NCI-H748 treated with DMSO at 0.1 percent for 48 hours (cell line): ENCODE data around the gene HMCN2.

Experiments used
- DNase-seq: peaks from one replicate; lab custom pipeline; 2025; lab: John Stamatoyannopoulos, UW

HMCN2 gene

DNA sequence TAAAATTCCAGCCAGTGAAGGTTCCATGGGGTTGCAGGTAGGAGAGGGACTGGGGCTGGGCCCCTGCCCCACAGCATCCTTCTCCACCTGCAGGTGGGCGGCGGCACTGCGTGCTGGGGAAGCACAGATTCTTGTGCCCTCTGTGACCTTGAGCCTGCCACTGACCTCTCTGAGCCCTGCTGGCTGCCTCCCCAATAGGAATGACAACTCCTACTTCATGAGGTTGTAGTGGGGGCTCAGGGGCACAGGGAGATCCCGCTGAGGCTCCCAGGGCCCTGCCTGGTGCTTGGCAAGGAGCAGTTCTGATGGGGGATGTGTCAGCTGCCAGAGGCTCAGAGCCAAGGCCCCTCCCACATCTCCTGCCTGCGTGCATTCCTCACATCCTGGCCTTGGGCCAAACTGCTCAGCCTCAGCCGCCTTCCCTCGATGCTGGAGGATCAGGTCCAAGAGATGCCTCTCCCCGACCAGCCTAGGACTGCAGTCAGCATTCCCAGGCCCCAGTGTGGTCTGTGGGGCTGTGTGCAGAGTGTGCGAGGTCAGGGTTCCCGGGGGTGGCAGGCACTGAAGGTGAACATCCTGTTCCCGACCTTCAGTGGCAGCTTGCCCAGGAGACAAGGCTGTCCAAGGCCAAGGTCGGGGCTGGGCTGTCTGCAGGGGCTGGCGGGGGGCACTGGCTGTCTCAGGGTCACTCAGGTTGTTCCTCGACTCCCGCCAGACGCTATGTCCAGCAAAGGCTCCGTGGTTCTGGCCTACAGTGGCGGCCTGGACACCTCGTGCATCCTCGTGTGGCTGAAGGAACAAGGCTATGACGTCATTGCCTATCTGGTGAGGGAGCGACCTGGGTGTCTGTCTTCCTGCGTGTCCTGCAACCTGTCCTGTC, 186.2 kb downstream of the HMCN2 start:
- peak; percentile 68 for DNase-seq

- DNase-seq = no peak
These were observed 187.3 kb downstream of the HMCN2 start for GRCh38 chr9:130452835-130453234.

DNA sequence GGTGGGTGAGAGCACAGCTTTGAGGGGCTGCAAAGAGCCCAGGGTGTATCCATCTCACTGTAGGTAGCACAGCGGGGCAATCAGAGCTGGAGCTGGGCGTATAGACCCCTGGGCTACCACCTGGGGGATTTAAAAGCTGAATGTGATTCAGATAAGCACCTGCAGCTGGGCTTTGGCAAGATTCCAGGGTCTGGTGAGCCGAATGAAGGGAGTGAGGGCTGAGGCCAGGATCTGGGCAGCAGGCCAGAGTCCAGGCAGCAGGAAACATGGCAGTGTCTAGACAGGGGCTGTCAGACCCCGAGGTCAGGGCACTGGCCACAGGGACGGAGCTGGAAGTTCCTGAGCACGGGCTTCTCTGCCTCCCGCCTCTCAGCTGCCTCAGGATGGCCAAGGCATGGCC, 187.9 kb downstream of the HMCN2 start:
- peak; percentile 48 for DNase-seq

GRCh38 chr9:130454096-130454811, 188.7 kb downstream of the HMCN2 start:
- no peak for DNase-seq

- DNase-seq = no peak
These were observed 189.3 kb downstream of the HMCN2 start for GRCh38 chr9:130454812-130455325.

DNA sequence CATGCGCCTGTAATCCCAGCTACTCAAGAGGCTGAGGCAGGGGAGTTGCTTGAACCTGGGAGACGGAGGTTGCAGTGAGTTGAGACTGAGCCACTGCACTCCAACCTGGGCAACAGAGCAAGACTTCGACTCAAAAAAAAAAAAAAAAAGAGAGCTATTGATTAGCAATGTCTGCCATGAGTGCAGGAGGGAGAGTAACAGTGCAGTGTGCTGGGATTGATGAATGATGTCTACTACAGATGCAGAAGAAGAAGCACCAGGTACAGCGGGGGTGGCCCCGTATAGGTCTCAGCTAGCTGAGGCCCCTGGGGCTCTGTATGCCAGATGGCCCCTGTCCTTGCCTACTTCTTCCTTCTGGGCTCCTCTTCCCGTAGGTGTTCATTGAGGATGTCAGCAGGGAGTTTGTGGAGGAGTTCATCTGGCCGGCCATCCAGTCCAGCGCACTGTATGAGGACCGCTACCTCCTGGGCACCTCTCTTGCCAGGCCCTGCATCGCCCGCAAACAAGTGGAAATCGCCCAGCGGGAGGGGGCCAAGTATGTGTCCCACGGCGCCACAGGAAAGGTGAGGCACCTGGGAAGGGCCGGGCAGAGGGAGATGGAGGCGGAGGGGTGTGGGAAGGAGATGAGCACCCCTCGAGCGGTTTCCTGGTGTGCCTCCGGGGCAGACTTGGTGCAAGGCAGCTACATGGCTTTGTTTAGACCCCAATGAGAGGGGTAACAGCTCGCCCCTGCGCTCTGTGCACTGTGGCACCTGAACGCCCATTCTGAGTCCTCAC, 192.7 kb downstream of the HMCN2 start:
- DNase-seq = no peak

DNA sequence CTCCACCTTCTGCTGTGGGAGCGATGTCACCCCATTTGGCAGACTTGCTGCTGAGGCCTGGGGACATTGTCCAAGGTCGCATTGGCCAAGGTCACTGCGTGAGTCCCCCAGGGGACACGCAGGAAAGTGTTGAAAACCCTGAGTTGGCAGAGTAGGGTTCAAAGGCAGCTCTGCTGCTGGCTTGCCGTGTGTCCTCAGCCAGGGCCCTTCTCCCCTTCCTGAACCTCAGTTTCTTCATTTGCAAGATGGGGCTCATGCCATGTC, 193.2 kb downstream of the HMCN2 start:
- DNase-seq = no peak

DNA sequence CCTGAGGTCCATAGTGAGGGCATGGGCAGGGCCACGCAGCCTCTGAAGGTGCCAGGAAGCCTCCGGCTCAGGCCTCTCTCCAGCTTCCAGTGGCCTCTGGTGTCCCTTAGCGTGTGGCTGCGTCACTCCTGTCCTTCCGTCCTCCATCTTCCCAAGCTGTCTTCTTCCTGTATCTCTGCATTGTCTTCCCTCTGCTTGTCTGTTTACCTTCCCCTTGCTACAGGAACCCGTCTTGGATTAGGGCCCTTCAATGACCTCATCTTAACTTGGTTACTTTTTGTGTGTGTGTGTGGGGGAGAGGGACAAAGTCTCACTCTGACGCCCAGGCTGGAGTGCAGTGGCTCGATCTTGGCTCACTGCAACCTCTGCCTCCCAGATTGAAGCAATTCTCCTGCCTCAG, 193.6 kb downstream of the HMCN2 start:
- DNase-seq = no peak

DNA sequence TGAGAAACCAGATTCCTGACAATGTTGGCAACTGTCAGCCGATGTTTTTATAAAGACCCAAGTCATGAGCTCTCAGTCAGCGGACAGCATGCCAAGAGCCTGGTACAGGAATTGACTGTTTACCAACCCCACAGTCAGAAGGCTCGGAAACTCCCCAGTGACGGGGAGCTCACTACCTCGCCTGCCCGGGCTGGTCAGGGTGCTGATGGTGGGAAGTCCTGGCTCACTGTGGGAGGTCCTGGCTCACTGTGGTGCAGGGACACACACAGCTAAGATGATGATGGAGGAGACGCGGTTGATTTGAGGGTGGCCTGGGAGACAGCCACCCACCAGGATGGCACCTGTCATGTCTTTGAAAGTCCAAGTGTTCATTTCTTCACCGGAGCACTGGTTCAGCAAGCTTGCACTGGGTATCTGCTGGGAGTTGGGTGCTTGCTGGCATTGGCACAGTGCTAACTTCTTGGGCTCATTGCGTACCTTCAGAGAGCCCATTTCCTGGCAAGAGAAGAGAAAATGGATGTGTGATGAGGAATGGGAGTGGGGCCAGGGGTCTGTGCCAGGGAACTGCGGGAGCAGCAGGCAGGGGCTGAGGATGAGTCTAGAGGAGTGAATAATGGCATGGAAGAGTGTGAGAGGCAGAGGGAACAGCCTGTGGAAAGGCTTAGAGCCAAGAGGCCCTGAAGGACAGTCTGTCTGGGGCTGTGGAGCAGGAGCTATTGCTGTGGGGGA, 194.5 kb downstream of the HMCN2 start:
- DNase-seq = no peak

DNA sequence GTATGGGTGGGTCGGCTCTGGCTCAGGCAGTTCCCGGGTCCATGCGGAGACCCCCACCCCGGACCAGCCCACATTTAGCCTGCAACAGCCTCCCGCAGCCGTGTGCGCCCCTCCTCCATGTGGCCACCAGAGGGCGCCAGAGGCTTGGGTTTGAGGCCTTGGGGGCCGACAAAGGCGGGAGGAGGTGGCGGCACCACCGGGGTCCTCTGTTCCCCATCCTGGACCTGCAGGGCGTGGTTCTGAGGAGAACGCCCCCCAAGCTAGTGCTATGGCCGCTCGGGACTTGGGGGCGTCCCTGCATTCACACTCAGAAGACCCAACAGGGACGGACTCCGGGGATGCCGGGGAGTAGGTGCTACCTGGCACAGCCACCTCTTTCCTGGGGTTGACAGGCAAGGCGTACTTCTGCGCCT, 195.7 kb downstream of the HMCN2 start:
- peak; percentile 30 for DNase-seq

- no peak for DNase-seq
These were observed 196.2 kb downstream of the HMCN2 start for GRCh38 chr9:130461731-130462130.

- DNase-seq = no peak
These were observed 197.4 kb downstream of the HMCN2 start for GRCh38 chr9:130462685-130463540.

DNA sequence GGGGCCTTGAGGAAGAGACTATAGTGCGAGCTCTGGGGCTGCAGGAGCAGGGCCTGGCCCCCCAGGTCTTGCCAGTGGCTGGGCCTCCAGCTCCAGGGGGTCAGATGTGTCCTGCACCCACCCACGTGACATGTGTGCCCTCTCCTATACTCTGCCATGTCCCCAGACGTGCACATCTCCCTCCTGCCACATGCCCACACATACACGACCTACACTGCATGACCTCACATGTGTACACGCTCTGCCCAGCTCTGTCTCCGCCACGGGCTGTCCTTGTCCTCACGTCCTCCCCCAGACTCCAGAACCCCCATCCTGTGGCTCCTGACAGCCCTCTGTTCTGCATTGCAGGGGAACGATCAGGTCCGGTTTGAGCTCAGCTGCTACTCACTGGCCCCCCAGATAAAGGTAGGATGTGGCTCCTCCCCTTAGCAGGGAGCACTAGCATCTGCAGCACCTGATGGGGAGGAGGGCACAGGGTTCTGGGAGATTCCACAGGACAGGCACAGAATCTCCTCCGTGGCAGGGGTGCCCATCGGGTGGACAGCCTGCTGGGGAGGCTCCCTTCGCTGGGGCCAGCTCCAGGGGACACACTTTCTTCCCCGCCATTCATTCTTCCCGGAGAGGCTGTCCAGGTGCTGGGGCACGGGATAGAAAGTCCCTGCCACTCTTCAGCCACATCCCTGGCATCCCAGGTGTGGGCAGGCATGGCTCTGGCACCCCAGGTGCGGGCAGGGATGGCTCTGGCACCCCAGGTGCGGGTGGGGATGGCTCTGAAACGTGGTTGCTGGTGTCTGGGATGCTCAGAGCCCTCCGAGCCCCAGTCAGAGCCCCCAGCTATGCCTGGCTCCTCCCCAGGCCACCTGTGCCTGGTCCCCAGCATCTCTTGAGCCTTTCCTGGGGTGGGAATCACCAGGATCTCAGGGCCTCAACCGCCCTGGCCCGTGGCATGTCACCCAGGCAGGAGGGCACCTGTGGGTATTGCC, 198.5 kb downstream of the HMCN2 start:
- no peak for DNase-seq

GRCh38 chr9:130465383-130466096, 200.0 kb downstream of the HMCN2 start:
- no peak for DNase-seq

DNA sequence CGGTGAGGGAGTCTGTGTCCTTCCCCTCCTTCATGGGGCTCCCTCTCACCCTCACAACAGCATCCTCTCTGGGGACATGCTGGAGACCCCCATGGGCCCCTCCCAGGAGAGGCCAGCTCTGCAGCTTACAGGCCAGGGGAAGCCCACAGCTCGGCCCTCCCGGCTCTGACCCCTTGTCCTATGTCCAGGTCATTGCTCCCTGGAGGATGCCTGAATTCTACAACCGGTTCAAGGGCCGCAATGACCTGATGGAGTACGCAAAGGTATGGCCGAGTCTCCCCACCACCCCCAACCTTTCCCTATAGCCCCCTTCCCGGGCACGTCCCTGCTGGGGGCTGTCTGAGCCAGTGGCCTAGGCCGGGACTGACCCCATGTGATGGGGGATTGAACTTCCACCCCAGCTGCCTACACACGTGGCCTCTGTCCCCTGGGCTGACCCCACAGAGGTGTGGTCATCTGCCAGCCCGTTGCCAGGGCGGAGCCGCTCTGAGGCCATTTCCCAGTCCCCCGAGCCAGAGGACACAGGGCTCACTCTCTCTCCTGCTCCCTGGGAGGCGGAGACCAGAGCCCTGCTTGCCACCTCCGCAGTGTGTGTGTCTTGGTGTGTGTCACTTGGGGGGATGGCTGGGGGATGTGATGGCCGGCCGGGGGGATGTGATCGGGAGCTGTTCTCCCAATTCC, 201.1 kb downstream of the HMCN2 start:
- DNase-seq = no peak

- DNase-seq = peak; percentile 49
These were observed 201.8 kb downstream of the HMCN2 start for GRCh38 chr9:130467316-130467715.

DNA sequence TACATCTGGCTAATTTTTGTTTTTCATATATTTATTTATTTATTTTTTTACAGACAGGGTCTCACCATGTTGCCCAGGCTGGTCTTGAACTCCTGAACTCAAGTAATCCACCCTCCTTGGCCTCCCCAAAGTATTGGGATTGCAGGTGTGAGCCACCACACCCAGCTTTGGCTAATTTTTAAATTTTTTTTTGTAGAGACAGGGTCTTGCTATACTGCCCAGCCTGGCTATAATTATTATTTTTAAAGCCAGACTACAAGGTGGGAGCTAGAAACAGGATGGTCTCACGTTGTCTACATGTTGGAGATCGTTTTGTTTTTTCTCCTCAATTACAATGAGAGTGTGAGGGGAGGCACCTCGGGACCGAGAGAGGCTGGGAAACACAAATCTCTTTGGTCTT, 203.0 kb downstream of the HMCN2 start:
- DNase-seq = no peak

GRCh38 chr9:130470269-130470668, 204.7 kb downstream of the HMCN2 start:
- DNase-seq = no peak
